ENCODE measurements around the gene NUDT7. TPM values are rescaled to one million over a fixed set of nuclear protein-coding genes. Genes with fewer than 3 reads are reported as not detected.

The NUDT7 gene
- total and polyA plus RNA-seq, 11 donors, result 10.6 to 86.4 (median 31.0) TPM

- intact Hi-C loops (cut with DNase I), result no loop called here
- no peak for TF ChIP-seq CTCF (IDR thresholded peaks at IDR 0.05)
- TF ChIP-seq POLR2A (IDR thresholded peaks at IDR 0.05), result no peak
- WGBS, 4 donors, result 84 to 87% (median 85%) methylated on average over 5 of the region's 5 CpGs
- Histone ChIP-seq H3K9me3 (no peaks in the 10 kb centered on the region), H3K27ac (no peak overlapping the region), H3K4me1 (no peaks in the 10 kb centered on the region), H3K4me3 (no peak overlapping the region), H3K36me3 (no peaks in the 10 kb centered on the region), H3K27me3 (peaks cover 0 to 9% (median 0%) of the 10 kb centered on the region in 9 donors)
- ATAC-seq (no peak), DNase-seq (no peak)
Measured at GRCh38 chr16:77689971-77690370, 32.3 kb upstream of the NUDT7 start.

GRCh38 chr16:77690416-77690815 is 31.9 kb upstream of the NUDT7 start:
- Histone ChIP-seq H3K36me3 (no peaks in the 10 kb centered on the region), H3K9me3 (no peaks in the 10 kb centered on the region), H3K4me1 (no peaks in the 10 kb centered on the region), H3K27me3 (peaks cover 0 to 9% (median 0%) of the 10 kb centered on the region in 9 donors), H3K27ac (no peak overlapping the region), H3K4me3 (no peak overlapping the region)
- no peak for ATAC-seq
- intact Hi-C loops (cut with DNase I), result no loop called here
- TF ChIP-seq POLR2A (IDR thresholded peaks at IDR 0.05) (no peak), CTCF (IDR thresholded peaks at IDR 0.05) (no peak)
- 68 to 73% (median 70%) methylated on average over 7 of the region's 7 CpGs for WGBS, 4 donors
- DNase-seq, result no peak

- Histone ChIP-seq H3K9me3 (no peaks in the 10 kb centered on the region), H3K27ac (no peak overlapping the region), H3K4me1 (no peaks in the 10 kb centered on the region), H3K27me3 (peaks cover 0 to 9% (median 0%) of the 10 kb centered on the region in 9 donors), H3K36me3 (no peaks in the 10 kb centered on the region), H3K4me3 (no peak overlapping the region)
- TF ChIP-seq POLR2A (IDR thresholded peaks at IDR 0.05) (no peak), CTCF (IDR thresholded peaks at IDR 0.05) (no peak)
- no peak for ATAC-seq
- intact Hi-C loops (cut with DNase I), result no loop called here
- WGBS, 4 donors, result 84 to 100% (median 92%) methylated on average over 1 of the region's 1 CpG
- DNase-seq, result no peak
Measured at GRCh38 chr16:77692612-77693011, 29.7 kb upstream of the NUDT7 start.

- Histone ChIP-seq H3K9me3 (no peaks in the 10 kb centered on the region), H3K27ac (no peak overlapping the region), H3K27me3 (peaks cover 0 to 9% (median 0%) of the 10 kb centered on the region in 9 donors), H3K36me3 (no peaks in the 10 kb centered on the region), H3K4me1 (no peaks in the 10 kb centered on the region), H3K4me3 (no peak overlapping the region)
- ATAC-seq, result no peak
- DNase-seq, result no peak
- TF ChIP-seq CTCF (IDR thresholded peaks at IDR 0.05), result no peak
- no peak for TF ChIP-seq POLR2A (IDR thresholded peaks at IDR 0.05)
- intact Hi-C loops (cut with DNase I), result no loop called here
Measured at GRCh38 chr16:77696149-77696548, 26.2 kb upstream of the NUDT7 start.

Measured in heart left ventricle (tissue), 16 donors.